CD4-positive, alpha-beta T cell treated with Interleukin-17A for 4 hours (primary cell): Measurements from ENCODE around the gene FN1.

Experiments
- DNase-seq: peaks from one replicate; pipeline ENCODE4 v3.0.0-alpha.2; 2020; ENCODE audit warnings: mixed read lengths

Gene FN1

GRCh38 chr2:215441560-215442400 lies 5.9 kb upstream of the FN1 start:
- no peak for DNase-seq

DNA sequence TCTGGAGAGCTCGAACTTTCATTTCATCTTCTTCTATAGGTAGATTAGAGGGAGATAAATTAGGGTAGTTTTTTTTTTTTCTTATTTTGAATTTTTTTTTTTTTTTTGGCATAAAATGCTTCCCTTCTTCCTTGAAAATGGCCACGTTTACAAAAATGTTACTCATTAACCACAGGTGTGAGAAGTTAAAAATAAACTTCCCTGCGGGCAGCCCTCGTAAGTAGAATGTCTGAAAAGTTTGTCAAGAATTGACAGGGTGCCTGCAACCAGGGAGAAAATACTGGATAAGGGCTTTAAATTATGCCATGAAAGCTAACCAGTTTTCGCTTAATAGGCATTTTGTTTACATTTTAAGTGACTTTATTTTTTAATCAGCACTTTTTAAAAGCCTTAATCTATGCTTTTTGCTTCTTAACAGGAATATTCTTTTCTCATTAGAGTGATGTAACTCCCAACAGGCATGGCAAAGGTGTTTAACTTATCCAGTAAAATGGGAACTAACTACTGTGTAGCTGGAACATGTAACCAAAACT lies 4.2 kb upstream of the FN1 start:
- no peak for DNase-seq

GRCh38 chr2:215439404-215439803 lies 3.5 kb upstream of the FN1 start:
- DNase-seq, result no peak

DNA sequence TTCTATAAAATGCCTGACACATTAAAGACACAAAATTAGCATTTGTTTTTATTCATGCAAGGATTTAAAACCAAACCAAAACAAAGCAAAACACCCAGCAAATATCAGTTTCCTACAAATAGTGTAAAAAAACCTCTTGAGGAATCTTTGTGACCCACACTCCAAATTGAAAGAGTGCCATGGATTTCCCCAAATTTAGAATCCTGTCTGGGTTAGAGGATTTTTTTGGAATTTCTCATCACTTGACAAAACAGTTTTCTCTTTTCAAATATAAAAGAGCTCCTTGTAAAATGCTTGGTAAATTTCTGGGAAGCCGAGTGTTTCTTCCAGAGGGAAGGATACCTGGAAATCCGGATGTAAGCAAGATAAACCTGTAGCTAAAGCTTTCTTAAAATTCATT lies 1.7 kb upstream of the FN1 start:
- DNase-seq, result no peak

GRCh38 chr2:215436705-215437565 lies 1.1 kb upstream of the FN1 start:
- DNase-seq, result peak; percentile 4

DNA sequence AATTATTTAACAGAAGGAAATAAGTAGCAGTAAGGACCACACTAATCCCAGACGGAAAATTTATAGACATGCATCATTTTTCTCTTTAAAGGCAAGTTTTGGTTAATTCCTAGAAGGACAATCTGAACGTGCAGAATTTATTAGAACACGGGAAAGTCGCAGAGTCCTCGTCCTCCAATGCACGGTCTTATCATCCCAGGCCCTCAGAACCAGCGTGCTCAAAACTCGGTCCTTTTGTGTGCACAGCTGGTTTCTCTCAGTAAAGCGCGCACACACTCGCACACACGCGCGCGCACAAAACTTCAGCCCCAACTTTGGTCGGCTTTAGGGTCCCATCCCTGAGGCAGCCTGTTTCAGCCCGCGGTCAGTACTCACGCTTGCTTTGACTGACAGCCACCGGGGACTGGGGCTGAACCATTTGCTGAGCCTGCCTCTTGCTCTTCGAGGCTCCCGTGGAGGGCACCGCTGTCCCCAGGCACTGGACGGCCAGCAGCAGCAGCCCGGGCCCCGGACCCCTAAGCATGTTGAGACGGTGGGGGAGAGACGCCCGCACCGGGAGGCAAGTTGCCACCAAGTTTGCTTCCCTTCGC lies 493 bp downstream of the FN1 start:
- no peak for DNase-seq

- DNase-seq, result no peak
Measured at GRCh38 chr2:215434447-215435279, 1.2 kb downstream of the FN1 start.

GRCh38 chr2:215432759-215433594 lies 2.9 kb downstream of the FN1 start:
- DNase-seq, result no peak

DNA sequence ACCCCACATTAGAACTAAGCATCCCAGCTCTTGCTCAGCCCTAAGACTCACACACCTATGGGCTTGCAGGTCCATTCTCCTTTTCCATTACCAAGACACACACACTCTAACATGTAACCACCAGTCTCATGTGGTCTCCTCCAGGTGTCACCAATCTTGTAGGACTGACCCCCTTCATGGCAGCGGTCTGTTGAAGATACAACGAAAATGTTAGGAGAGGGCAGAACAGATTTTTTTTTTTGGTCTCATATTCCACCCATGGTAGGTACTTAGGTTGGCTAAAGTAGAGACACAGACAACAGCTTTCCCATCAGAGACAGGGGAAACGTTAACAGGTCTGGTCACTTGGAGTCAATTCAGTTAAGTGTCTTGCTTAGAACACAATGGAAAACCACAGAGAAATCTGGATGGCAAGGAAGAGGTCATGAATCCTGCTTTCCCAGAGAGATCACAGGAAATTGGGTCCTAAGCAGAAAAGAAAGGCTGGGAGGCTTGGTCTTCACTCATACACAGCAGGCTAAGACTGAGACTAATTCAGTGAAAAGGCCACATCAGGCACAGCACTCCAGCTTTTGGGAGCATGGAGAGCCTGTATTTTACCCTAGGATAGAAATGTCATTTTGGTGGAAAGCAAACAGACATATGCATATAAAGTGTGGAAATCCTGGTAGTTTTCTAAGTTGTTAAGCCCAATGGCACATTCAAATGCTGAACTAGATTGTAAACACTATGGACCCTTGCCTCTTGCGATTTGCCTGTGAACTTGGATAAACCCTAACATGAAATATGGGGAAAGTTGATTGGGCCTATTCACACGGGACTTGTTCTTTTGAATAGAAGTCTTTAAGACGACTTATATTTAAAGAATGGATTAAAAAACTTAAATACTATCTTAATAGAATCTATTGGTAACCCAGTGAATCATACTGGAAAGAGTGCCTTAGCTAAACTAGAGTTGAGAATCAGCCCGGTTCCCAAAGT lies 3.8 kb downstream of the FN1 start:
- no peak for DNase-seq

GRCh38 chr2:215431290-215431689 lies 4.6 kb downstream of the FN1 start:
- no peak for DNase-seq

DNA sequence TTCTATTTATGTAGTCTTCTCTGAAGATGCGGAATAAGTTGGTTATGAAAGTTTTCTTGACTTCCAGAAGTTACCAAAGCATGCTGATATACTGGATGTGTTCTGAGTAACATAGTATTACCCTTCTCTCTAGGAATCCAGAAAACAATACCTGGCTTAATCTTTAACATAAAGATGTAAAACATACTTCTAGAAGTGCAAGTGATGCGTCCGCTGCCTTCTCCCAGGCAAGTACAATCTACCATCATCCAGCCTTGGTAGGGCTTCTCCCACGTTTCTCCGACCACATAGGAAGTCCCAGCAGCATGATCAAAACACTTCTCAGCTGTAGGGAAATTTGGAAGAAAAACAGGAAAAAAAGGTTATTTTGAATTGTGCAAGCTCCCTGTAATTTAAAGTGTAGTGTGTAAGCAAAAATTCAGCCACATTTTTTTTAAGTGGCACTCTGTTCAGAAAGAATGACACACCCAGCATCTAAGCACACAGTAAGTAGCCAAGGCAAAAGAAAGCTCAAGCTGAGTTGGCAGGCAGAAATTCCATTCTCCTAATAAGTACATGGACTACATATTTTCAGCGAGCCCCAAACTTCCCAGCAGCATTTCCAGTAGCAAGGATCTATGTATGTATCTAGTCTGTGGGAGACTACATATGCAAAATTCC lies 5.2 kb downstream of the FN1 start:
- no peak for DNase-seq

DNA sequence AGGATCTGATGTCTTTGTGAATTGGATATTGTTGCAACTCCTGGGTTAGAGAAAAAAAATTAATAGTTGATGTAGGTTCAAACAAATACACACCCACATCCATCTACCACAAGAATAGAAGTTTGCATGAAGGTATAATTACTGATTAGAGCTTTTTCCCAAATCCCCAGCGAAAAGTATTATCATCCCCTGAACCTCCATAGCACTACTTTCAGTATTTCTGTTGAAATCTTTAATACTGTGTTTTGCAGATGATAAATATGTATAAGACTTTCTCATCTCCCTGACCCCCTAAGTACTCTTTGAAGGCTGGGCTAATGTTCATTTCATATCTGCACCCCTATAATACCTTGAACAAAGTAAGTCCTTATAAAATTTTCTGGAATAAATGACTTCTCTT lies 6.4 kb downstream of the FN1 start:
- no peak for DNase-seq

- no peak for DNase-seq
Measured at GRCh38 chr2:215428060-215428910, 7.6 kb downstream of the FN1 start.

DNA sequence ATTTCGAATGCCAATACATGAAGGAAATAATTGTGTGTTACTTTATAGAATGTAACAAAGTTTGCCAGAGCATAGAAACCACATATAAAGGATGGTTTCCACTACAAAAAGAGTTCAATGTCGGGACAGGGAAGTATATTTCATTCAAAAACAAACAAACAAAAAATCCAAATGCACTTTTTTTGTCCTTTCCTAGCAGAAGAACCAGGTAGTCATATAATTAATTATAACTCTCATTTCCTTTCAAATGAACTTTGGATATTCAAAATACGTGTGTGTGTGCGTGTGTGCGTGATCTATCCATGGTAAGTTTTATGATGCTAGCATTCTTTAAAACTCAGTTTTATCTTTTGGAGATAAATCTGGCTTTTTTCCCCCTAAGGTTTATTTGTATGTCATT lies 8.3 kb downstream of the FN1 start:
- DNase-seq, result no peak

GRCh38 chr2:215425021-215425782 lies 10.7 kb downstream of the FN1 start:
- no peak for DNase-seq

DNA sequence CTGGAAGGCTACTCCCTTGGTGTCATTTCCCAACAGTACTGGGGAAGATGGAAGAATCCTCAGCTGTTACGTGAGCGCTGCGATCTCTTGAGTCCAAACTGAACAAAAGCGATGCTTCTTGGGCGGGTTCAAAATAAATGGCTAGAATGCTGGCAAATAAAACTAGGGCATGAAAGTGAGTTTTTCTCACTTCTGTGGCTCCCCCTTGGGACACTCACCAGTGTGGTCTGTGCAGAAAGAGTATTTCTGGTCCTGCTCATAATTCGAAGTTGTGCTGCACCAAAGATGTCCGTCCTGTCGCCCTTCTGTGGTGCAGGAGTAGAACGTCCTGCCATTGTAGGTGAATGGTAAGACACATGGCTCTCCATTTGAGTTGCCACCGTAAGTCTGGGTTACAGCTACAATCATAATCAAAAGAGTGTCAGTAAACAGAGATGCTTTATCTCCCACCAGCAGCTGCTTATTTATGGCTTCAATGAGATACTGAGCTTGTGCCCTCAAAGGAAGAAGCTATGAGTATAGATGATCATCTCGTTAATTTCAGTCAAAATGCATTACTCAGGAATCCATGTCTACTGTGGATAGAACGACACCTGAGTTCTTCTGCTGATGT lies 11.8 kb downstream of the FN1 start:
- no peak for DNase-seq

- no peak for DNase-seq
Measured at GRCh38 chr2:215423234-215423633, 12.6 kb downstream of the FN1 start.
